ENCODE measurements around the gene DNAI4. TPM values are rescaled to one million over a fixed set of nuclear protein-coding genes. Genes with fewer than 3 reads are reported as not detected.

DNAI4 gene
- total RNA-seq, 4 donors from 2014 or later = 4.9 to 6.2 (median 5.5) TPM

GRCh38 chr1:66777831-66778230, 146.8 kb downstream of the DNAI4 start:
- intact Hi-C loops (cut with DNase I) = no loop called here
- WGBS = 44% methylated on average over 3 of the region's 3 CpGs
- TF ChIP-seq, protein P1, sequence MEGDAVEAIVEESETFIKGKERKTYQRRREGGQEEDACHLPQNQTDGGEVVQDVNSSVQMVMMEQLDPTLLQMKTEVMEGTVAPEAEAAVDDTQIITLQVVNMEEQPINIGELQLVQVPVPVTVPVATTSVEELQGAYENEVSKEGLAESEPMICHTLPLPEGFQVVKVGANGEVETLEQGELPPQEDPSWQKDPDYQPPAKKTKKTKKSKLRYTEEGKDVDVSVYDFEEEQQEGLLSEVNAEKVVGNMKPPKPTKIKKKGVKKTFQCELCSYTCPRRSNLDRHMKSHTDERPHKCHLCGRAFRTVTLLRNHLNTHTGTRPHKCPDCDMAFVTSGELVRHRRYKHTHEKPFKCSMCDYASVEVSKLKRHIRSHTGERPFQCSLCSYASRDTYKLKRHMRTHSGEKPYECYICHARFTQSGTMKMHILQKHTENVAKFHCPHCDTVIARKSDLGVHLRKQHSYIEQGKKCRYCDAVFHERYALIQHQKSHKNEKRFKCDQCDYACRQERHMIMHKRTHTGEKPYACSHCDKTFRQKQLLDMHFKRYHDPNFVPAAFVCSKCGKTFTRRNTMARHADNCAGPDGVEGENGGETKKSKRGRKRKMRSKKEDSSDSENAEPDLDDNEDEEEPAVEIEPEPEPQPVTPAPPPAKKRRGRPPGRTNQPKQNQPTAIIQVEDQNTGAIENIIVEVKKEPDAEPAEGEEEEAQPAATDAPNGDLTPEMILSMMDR (IDR thresholded peaks at IDR 0.05) = no peak
- no peak for TF ChIP-seq POLR2A (IDR thresholded peaks at IDR 0.05; ENCODE audit: low read depth)
- TF ChIP-seq EP300 (IDR thresholded peaks at IDR 0.05) = no peak
- TF ChIP-seq POLR2AphosphoS5 (IDR thresholded peaks at IDR 0.05) = no peak

DNA sequence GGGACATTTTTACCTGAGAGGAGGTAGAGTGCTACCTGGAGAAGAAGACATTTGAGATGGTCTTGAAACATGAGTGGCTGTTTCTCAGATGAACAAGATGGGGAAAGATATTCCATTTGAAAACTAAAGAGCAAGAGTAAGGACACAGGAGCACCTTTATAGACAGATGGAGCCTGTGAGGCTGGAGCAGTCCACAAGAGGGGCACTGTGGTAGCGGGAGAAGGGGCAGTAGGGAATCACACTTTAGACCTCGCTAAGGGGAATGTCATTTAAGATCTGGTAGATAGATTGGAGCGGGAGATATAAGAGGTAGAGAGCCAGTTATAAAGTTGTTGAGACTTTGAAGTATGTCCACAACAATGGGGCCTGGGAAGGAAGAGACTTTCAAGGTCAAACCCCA, 149.0 kb downstream of the DNAI4 start:
- intact Hi-C loops (cut with DNase I) = no loop called here
- no peak for DNase-seq (ENCODE audit: extremely low spot score)
- H3K4me3 ChIP-seq = no peak overlapping the region
- 89% methylated on average over 3 of the region's 3 CpGs for WGBS
- H3K27me3 ChIP-seq = no peaks in the 10 kb centered on the region
- no peaks in the 10 kb centered on the region for H3K4me1 ChIP-seq
- H3K36me3 ChIP-seq = no peaks in the 10 kb centered on the region
- TF ChIP-seq POLR2AphosphoS5 (IDR thresholded peaks at IDR 0.05) = no peak
- no peak overlapping the region for H3K27ac ChIP-seq (replicated peaks in 1 of 4)
- no peaks in the 10 kb centered on the region for H3K9me3 ChIP-seq

More at GRCh38 chr1:66777831-66778230, 146.8 kb downstream of the DNAI4 start:
- Histone ChIP-seq H3K4me3 (no peak overlapping the region), H3K4me1 (no peaks in the 10 kb centered on the region), H3K27ac (replicated peaks in 1 of 4) (no peak overlapping the region), H3K9me3 (no peaks in the 10 kb centered on the region), H3K27me3 (no peaks in the 10 kb centered on the region), H3K36me3 (no peaks in the 10 kb centered on the region)
- no peak for DNase-seq (ENCODE audit: extremely low spot score)

GRCh38 chr1:66774438-66774837, 150.2 kb downstream of the DNAI4 start:
- Histone ChIP-seq H3K4me3 (no peak overlapping the region), H3K4me1 (no peaks in the 10 kb centered on the region), H3K36me3 (no peaks in the 10 kb centered on the region), H3K9me3 (no peaks in the 10 kb centered on the region), H3K27ac (replicated peaks in 1 of 4) (no peak overlapping the region), H3K27me3 (no peaks in the 10 kb centered on the region)
- intact Hi-C loops (cut with DNase I) = no loop called here
- WGBS = 94% methylated on average over 2 of the region's 2 CpGs
- DNase-seq (ENCODE audit: extremely low spot score) = no peak
- TF ChIP-seq POLR2A (IDR thresholded peaks at IDR 0.05; ENCODE audit: low read depth) (no peak), EP300 (IDR thresholded peaks at IDR 0.05) (no peak)

DNA sequence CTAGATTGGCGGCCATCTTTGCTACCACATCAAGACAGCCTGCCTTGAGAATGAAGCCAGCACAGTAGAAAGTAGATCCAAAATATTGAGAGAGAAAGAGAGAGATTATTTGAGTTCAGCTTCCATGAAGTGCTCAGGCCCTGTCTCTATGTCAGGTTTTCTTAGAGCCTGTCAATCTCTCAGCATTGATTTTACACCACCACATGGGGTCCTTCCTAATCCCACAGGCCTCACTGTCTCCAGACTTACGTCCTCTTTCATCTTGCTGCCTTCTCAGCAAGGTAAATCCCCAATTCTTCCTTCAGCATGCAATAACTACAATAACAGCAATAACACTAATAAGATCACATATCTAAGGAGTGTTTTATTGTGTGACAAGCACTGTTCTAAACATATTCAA, 151.4 kb downstream of the DNAI4 start:
- no peaks in the 10 kb centered on the region for H3K36me3 ChIP-seq
- no peak overlapping the region for H3K4me3 ChIP-seq
- no peak for DNase-seq (ENCODE audit: extremely low spot score)
- TF ChIP-seq POLR2AphosphoS5 (IDR thresholded peaks at IDR 0.05) (no peak), POLR2A (IDR thresholded peaks at IDR 0.05; ENCODE audit: low read depth) (no peak), EP300 (IDR thresholded peaks at IDR 0.05) (no peak)
- TF ChIP-seq, protein P1 (IDR thresholded peaks at IDR 0.05) = no peak
- H3K4me1 ChIP-seq = no peaks in the 10 kb centered on the region
- H3K27me3 ChIP-seq = no peaks in the 10 kb centered on the region
- 98% methylated on average over 2 of the region's 2 CpGs for WGBS
- no peaks in the 10 kb centered on the region for H3K9me3 ChIP-seq
- no peak overlapping the region for H3K27ac ChIP-seq (replicated peaks in 1 of 4)
- intact Hi-C loops (cut with DNase I) = no loop called here

GRCh38 chr1:66770694-66771093, 154.0 kb downstream of the DNAI4 start:
- no peak overlapping the region for H3K27ac ChIP-seq (replicated peaks in 1 of 4)
- H3K36me3 ChIP-seq = no peaks in the 10 kb centered on the region
- no peak overlapping the region for H3K4me3 ChIP-seq
- TF ChIP-seq EP300 (IDR thresholded peaks at IDR 0.05) (no peak), POLR2AphosphoS5 (IDR thresholded peaks at IDR 0.05) (no peak), POLR2A (IDR thresholded peaks at IDR 0.05; ENCODE audit: low read depth) (no peak)
- TF ChIP-seq, protein P1 (IDR thresholded peaks at IDR 0.05) = no peak
- no peak for DNase-seq (ENCODE audit: extremely low spot score)
- WGBS = 95% methylated on average over 4 of the region's 4 CpGs
- H3K9me3 ChIP-seq = no peaks in the 10 kb centered on the region
- H3K27me3 ChIP-seq = no peaks in the 10 kb centered on the region
- no peaks in the 10 kb centered on the region for H3K4me1 ChIP-seq
- intact Hi-C loops (cut with DNase I) = no loop called here

DNA sequence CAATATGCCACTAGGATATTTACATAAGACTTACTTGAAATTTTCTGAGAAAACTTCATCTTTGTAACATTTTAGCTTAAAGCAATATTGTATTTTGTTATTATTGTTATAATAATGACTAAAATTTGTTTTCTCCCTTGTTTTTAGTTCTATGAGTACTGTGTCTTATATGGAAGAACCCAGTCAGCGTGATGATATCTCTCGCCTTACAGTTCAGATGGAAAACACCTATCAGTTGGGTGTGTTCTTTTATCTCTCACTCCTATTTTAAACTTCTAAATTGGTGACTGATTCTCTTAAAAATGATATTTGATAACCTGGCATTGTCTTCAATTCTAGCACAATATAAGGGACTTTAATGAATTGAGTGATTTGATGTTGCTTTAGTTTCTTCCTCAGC, 154.4 kb downstream of the DNAI4 start:
- Histone ChIP-seq H3K4me1 (no peaks in the 10 kb centered on the region), H3K27me3 (no peaks in the 10 kb centered on the region), H3K4me3 (no peak overlapping the region), H3K9me3 (no peaks in the 10 kb centered on the region), H3K27ac (replicated peaks in 1 of 4) (no peak overlapping the region), H3K36me3 (no peaks in the 10 kb centered on the region)
- no peak for DNase-seq (ENCODE audit: extremely low spot score)
- 100% methylated on average over 2 of the region's 2 CpGs for WGBS
- no peak for TF ChIP-seq POLR2A (IDR thresholded peaks at IDR 0.05; ENCODE audit: low read depth)
- TF ChIP-seq, protein P1 (IDR thresholded peaks at IDR 0.05) = no peak
- no peak for TF ChIP-seq POLR2AphosphoS5 (IDR thresholded peaks at IDR 0.05)
- no peak for TF ChIP-seq EP300 (IDR thresholded peaks at IDR 0.05)
- intact Hi-C loops (cut with DNase I) = no loop called here
